DLD1 (cell line): ENCODE data around the gene PPP1R2.

Experiments
- in situ Hi-C: cut with HindIII; loops from 2 replicates; pipeline ENCODE4 v1.10.0; 2017; ENCODE audit warnings: low sequenced_read_pairs

Gene PPP1R2

GRCh38 chr3:195566797-195567196 lies 23.7 kb upstream of the PPP1R2 start:
- in situ Hi-C loops: no loop called here

GRCh38 chr3:195565716-195566115 lies 22.6 kb upstream of the PPP1R2 start:
- in situ Hi-C loops: no loop called here

GRCh38 chr3:195563317-195563716 lies 20.2 kb upstream of the PPP1R2 start:
- in situ Hi-C loops: no loop called here

- in situ Hi-C loops: no loop called here
Observed at GRCh38 chr3:195559723-195560409, 16.7 kb upstream of the PPP1R2 start.

GRCh38 chr3:195558602-195559001 lies 15.5 kb upstream of the PPP1R2 start:
- in situ Hi-C loops: no loop called here

GRCh38 chr3:195557322-195557721 lies 14.2 kb upstream of the PPP1R2 start:
- in situ Hi-C loops: no loop called here

GRCh38 chr3:195556390-195556789 lies 13.3 kb upstream of the PPP1R2 start:
- in situ Hi-C loops: no loop called here

GRCh38 chr3:195555110-195555509 lies 12.0 kb upstream of the PPP1R2 start:
- in situ Hi-C loops: no loop called here

GRCh38 chr3:195554458-195554857 lies 11.3 kb upstream of the PPP1R2 start:
- in situ Hi-C loops: no loop called here

- in situ Hi-C loops: no loop called here
Observed at GRCh38 chr3:195553268-195553667, 10.1 kb upstream of the PPP1R2 start.

- in situ Hi-C loops: no loop called here
Observed at GRCh38 chr3:195551381-195551978, 8.4 kb upstream of the PPP1R2 start.

- in situ Hi-C loops: no loop called here
Observed at GRCh38 chr3:195550723-195551122, 7.6 kb upstream of the PPP1R2 start.

GRCh38 chr3:195549931-195550519 lies 6.9 kb upstream of the PPP1R2 start:
- in situ Hi-C loops: no loop called here

GRCh38 chr3:195548987-195549386 lies 5.9 kb upstream of the PPP1R2 start:
- in situ Hi-C loops: no loop called here

- in situ Hi-C loops: no loop called here
Observed at GRCh38 chr3:195548501-195548900, 5.4 kb upstream of the PPP1R2 start.

GRCh38 chr3:195548006-195548405 lies 4.9 kb upstream of the PPP1R2 start:
- in situ Hi-C loops: no loop called here

- in situ Hi-C loops: no loop called here
Observed at GRCh38 chr3:195546130-195546560, 3.0 kb upstream of the PPP1R2 start.

- in situ Hi-C loops: no loop called here
Observed at GRCh38 chr3:195544634-195545033, 1.5 kb upstream of the PPP1R2 start.

- in situ Hi-C loops: no loop called here
Observed at GRCh38 chr3:195544230-195544536, 1.1 kb upstream of the PPP1R2 start.

GRCh38 chr3:195543500-195544229 lies 540 bp upstream of the PPP1R2 start:
- in situ Hi-C loops: no loop called here

GRCh38 chr3:195542316-195542697 lies 818 bp downstream of the PPP1R2 start:
- in situ Hi-C loops: no loop called here

- in situ Hi-C loops: no loop called here
Observed at GRCh38 chr3:195540511-195540910, 2.6 kb downstream of the PPP1R2 start.
